CD4-positive, alpha-beta T cell treated with Interleukin-12 subunit alpha and Interleukin-12 subunit beta, for 1 hour (primary cell): Measurements from ENCODE around the gene CRIP3.

Experiments
- DNase-seq: peaks from one replicate; pipeline ENCODE4 v3.0.0-alpha.2; 2020

CRIP3 gene

GRCh38 chr6:43271103-43271815, 37.4 kb downstream of the CRIP3 start:
- DNase-seq: no peak

GRCh38 chr6:43269273-43270007, 39.2 kb downstream of the CRIP3 start:
- DNase-seq: peak; percentile 49

DNA sequence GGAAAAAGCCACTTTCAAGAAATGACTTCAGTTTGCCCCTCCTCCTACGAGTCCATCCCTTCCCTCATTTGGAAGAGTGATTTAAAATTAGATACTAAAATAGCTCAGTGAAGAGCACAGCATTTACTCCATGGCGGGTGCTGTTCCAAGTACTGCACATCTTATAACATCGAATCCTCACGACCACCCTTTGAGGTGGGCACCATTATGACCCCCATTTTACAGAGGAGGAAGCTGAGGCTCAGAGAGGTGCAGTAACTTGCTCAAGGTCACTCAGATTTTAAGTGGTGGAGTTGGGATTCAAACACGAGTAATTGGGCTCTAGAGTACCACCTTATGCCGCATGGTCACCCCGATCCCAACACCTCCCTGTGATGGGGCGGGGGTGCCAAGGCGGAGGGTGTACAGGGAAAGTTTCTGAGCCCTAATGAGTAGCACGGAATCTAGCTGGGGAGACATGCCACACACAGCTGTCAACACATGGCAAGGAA, 39.8 kb downstream of the CRIP3 start:
- DNase-seq: no peak

- DNase-seq: no peak
These were observed 40.3 kb downstream of the CRIP3 start for GRCh38 chr6:43268355-43268700.

DNA sequence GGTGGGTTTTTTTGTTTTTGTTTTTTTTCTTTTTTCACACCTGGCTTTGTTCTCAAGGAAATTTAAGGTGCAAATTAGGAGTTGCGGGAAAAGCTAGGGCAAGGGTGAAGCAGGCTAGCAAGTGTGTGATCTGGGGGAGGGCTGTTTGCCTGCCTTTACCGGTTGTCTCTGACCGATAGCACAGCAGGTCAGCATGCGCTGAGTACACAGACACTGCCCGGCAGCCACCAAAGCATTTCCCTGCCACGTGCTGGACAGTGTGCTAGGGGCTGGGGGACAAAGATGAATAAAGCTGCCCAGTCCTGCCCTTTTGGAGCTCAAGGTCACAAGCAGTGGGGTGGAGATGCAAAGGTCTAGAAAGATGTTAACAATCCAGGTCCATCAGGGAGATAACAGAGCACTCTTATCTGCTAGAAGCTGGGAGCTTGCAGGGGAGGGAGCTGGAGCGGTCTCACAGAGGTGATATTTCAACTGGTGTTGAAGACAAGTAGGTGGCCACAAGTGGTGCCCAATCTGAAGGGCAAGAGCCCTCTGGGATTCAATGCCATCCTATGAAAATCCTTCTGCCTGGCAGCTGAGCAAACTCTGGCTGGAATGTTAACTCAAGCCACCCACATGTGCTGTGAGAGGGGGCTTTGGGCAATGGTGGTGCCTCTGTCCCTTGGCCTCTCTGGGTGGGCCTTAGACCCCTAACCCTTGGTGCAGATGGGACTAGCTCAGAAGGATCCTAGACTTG, 40.8 kb downstream of the CRIP3 start:
- DNase-seq: no peak

DNA sequence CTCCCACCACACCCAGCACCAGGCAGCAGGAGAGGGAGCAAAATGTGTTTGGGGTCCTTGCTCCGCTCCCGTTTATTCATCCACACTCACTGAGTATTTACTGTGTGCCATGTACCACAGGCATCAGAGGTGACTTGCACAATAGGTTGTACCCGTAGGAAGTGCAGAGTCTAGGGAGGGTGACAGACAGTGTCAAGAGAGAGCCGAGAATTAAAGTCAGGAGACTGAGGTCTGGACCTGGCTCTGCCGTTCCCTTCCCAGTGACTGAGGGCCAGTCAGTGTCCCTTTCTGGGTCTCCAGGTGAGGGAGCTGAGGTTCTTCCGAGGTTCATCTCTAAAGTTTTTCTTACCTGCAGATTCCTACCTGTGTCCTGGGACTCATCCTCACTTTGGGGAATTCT, 43.1 kb downstream of the CRIP3 start:
- DNase-seq: no peak

DNA sequence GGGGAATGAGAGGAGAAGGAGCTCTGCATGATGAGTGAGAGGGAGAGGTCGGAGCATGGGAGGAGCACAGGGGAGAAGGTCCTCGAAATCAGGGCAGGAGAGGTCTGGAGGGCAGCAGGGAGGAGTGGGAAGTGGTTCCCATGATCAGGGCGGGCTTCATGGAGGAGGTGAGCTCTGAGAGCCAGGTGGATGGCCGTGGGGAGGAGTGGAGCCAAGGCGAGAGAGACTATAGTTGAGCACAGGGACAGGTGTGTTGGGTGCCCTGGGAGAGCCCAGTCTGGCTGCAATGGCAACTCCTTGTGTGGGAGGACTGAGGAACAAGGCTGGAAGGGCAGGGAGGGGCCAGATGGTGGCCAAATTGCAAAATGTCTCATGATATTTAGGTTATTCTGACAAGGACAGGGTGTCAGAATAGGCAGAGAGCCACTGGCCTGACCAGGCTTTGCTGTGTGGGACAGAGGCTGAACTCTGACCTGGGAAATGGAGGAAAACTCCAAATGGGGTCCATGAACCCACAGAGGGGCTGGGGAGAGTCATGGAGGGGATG, 44.0 kb downstream of the CRIP3 start:
- DNase-seq: no peak

DNA sequence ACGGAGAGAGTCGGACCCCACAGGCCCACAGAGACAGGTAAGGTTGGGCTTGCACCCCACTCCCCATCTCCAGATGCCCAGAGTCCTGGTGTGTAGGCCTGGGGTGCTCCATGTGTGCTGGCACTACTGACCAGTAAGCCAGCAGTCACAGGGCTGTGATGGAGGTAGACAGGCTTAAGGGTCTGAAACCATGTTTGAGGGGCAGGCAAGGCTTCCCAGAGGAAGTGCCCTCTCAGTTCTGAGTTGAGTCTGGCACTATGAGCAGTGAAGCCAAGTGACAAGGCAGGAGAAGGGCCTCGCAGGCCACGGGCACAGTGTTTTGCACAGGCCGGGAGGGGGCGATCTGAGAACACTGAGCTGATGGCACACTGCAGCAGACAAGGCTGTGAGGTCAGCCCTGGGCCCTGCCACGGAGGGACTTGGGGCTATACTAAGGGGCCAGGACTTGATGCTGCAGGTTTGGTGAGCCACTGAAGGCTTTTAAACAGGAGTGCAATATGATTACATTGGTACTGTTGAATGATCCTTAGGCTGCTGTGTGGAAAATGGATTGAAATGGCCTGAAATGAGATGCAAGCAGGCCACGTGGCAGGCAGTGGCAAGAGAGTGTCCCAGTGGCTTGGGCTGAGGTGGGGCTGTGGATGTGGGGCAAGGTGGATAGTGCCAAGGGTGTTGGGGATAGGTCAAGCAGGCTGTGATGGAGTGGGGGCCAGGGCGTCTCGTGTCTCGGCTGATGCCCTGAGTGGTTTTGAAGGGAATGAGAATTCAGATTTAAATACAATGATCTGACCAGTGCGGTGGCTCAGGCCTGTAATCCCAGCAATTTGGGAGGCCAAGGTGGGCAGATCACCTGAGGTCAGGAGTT, 45.1 kb downstream of the CRIP3 start:
- DNase-seq: peak; percentile 80

DNA sequence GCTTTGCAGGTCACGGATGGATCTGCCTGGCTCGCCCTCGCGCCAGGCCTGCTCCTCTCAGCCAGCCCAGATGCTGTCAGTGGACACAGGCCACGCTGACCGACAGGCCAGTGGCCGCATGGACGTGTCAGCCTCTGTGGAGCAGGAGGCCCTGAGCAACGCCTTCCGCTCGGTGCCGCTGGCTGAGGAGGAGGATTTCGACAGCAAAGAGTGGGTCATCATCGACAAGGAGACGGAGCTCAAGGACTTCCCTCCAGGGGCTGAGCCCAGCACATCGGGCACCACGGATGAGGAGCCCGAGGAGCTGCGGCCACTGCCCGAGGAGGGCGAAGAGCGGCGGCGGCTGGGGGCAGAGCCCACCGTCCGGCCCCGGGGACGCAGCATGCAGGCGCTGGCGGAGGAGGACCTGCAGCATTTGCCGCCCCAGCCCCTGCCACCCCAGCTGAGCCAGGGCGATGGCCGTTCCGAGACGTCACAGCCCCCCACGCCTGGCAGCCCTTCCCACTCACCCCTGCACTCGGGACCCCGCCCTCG, 45.8 kb downstream of the CRIP3 start:
- no peak for DNase-seq

GRCh38 chr6:43262000-43262779, 46.4 kb downstream of the CRIP3 start:
- no peak for DNase-seq

DNA sequence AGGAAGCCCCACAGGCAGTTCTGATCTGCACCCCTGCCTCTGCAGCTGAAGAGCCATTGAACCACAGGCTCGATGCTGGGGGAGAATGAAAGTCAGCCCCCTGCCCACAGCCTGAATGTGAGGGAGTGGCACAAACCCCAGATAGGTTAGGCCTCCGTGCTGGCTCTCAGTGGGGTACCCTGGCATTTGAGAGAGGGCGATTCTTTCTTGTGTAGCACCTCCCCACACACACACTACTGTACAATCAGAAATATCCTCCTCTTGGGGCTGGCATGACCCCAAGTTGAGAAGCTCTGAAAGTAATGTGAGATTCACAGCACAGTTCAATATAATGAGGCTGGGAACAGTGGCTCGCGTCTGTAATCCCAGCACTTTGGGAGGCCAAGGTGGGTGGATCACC, 47.4 kb downstream of the CRIP3 start:
- DNase-seq: no peak

DNA sequence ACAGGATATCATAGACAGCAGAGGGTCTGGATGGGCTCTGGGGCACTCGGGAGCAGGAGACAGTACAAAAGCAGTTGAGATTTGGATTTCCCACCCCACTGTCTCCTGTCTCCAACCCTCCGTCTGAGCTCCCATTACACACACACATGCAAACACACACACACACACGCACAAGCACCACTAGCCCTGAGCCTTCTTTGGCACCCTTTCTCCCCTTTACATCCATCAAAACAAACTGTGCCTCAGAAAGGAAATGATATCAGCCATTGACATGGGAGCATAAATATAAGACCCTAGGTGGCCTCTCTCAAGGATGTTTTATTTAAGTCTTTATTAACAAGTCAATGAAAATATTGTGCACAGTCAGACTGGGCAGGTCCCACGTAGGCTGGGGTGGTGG, 47.8 kb downstream of the CRIP3 start:
- DNase-seq: no peak

DNA sequence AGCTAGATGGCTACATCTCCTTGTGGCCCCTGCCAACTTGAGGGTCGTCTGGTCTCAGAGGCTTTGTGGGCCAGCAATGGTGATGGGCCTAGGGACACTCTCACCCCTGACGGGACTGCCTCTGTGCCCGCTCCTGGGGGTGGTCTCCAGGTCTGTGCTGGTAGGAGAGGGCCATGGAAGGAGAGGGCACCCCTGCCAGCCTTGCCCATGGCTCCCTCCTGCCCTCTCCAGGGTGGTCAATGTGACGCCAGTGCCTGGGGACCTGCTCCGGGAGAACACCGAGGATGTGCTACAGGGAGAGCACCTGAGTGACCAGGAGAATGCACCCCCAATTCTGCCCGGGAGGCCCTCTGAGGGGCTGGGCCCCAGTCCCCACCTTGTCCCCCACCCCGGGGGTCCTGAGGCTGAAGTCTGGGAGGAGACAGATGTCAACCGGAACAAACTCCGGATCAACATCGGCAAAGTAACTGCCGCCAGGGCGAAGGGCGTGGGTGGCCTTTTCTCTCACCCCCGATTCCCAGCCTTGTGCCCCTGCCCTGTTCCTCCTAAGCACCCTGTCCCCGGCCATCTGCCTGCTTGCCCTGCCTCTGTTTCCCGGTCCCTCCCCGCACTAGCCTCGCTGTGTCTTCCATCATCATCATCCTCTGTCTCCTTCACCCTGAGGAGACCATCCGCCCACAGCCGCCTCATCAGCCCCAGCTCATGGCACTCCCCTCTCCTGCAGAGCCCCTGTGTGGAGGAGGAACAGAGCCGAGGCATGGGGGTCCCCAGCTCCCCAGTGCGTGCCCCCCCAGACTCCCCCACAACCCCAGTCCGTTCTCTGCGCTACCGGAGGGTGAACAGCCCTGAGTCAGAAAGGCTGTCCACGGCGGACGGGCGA, 49.6 kb downstream of the CRIP3 start:
- no peak for DNase-seq

GRCh38 chr6:43258180-43258579, 50.4 kb downstream of the CRIP3 start:
- no peak for DNase-seq

GRCh38 chr6:43257367-43258145, 51.1 kb downstream of the CRIP3 start:
- DNase-seq: no peak

DNA sequence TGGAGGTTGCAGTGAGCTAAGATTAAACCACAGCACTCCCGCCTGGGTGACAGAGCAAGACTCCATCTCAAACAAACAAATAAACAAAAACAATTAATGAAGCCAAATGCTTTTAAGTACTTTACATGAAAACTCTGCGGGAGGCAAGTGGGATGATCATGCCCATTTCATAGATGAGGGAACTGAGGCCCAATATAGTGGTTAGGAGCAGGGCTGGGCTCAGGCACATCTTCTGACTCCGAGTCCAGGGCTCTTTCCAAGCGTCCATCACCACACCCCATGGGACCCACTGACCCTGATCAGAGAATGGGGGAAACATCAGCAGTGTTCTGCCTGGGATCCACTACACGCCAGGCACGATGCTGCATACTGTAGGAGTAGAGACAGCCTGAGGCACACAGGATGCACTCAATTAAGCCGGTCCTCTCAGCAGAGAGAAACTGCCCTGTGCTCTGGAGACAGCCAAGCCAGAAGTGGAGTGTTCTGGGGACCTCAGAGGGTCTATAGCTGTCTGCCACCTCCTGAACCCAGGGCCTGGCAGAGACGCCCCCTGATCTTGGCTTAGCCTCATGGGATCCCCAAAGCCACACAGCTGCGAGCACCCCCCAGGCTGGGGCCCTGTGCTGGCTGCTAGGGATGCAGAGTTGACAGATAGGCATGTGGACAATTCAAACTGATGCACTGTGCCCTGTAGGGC, 51.8 kb downstream of the CRIP3 start:
- no peak for DNase-seq
